Uterus (tissue), 2 donors: ENCODE data around the gene ST8SIA2.

Experiments used
- CTCF ChIP-seq, 4 experiments: fragments of 200-600 bp in 2 of 4; fragments of 450-650 bp in 2 of 4; sonication (generic) in 2 of 4; IDR thresholded peaks; one replicate each; pipeline ENCODE4 v1.5.1; 2016 to 2019; ENCODE audit warnings: antibody characterized with exemption in 4 of 4, mild to moderate bottlenecking in 2 of 4, moderate library complexity in 1 of 4
- POLR2A ChIP-seq, 2 donors: fragments of 450-650 bp; IDR thresholded peaks; one replicate each; pipeline ENCODE4 v1.6.1; 2016; ENCODE audit warnings: antibody characterized with exemption in 2 of 2, mild to moderate bottlenecking in 1 of 2, moderate library complexity in 1 of 2

- TF ChIP-seq POLR2A (IDR thresholded peaks at IDR 0.05) (no peak), CTCF (IDR thresholded peaks at IDR 0.05) (no peak)
Observed at GRCh38 chr15:92377083-92377789, 16.4 kb upstream of the ST8SIA2 start.
